ENCODE data around the gene ZNF528. TPM values are rescaled to one million over a fixed set of nuclear protein-coding genes. Genes with fewer than 3 reads are reported as not detected.

The ZNF528 gene
- polyA plus RNA-seq, 1 of the 3 experiments (the other 2 are of a cell fraction): 14.0 TPM

DNA sequence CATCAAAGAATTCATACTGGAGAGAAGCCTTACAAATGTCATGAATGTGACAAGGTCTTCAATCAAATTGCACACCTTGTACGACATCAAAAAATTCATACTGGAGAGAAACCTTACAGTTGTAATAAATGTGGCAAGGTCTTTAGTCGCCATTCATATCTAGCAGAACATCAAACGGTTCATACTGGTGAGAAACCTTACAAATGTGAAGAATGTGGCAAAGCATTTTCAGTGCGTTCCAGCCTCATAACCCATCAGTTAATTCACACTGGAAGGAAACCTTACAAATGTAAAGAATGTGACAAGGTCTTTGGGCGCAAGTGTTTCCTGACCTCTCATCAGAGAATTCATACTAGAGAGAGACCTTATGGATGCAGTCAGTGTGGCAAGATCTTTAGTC lies 18.1 kb downstream of the ZNF528 start:
- no peak overlapping the region for H3K4me2 ChIP-seq
- H4K20me1 ChIP-seq (ENCODE audit: insufficient read depth): no peaks in the 10 kb centered on the region
- DNase-seq: no peak
- no peaks in the 10 kb centered on the region for H3K4me1 ChIP-seq (ENCODE audit: control insufficient read depth in 1 of 2, insufficient read depth in 2 of 2, low read depth in 1 of 2, low read length in 1 of 2)
- peaks cover 3% of the 10 kb centered on the region; the same call in 1 of the 2 replicates for H3K9me3 ChIP-seq
- CTCF ChIA-PET: interaction anchor here (1.6 kb wide), 1 partner anchor 72 kb away, joined by 4 read pairs; no protein-coding TSS in a partner anchor
- no peaks in the 10 kb centered on the region for H3K79me2 ChIP-seq (ENCODE audit: insufficient read depth)
- no peaks in the 10 kb centered on the region for H3K9me2 ChIP-seq
- H3F3A ChIP-seq (replicated peaks; ENCODE audit: insufficient read depth): no peaks in the 10 kb centered on the region
- H3K27ac ChIP-seq (ENCODE audit: low read depth in 2 of 2, low read length in 1 of 2): no peak overlapping the region
- WGBS (ENCODE audit: low lambda C conversion rate): 67% methylated on average over 5 of the region's 5 CpGs
- H3K4me3 ChIP-seq (ENCODE audit: low read depth in 2 of 2, low read length in 1 of 2): no peak overlapping the region
- H3K9ac ChIP-seq: no peak overlapping the region
- POLR2A ChIA-PET: no interaction called here
- TF ChIP-seq RCOR1 (IDR thresholded peaks at IDR 0.05; ENCODE audit: low read length): no peak
- peaks cover 18 to 19% of the 10 kb centered on the region in 2 experiments for H3K36me3 ChIP-seq (replicated peaks in 1 of 2; ENCODE audit: control insufficient read depth in 1 of 2, insufficient read depth in 2 of 2, low read length in 1 of 2)
- H2AFZ ChIP-seq (ENCODE audit: low read depth): no peak overlapping the region
- H3K27me3 ChIP-seq (ENCODE audit: insufficient read depth): no peaks in the 10 kb centered on the region

DNA sequence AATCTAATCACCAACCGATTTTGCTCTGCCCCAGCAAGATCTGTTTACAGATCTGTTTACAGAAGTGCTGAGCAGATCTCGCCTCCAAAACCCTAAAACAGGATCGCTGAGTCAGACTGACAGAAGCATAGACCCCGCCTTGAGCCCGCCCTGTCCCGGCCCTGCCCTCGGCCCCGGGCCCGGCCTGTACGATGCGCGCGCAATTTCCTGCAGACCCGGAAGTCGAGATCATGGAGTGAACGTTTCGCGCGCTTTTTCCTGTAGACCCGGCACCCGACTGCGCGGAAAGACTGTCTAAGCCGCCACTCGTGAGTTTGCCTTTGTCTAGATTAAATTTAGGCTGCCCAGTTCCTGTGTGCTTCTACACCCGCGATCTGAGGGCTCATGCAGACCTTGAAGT lies 31.3 kb downstream of the ZNF528 start, which contains the start of gene ZNF534:
Gene ZNF534, plus strand, starts transcription at position 212 of the 400 bp plus-strand sequence. CDS start 2,327 bp downstream, outside the sequence.
- Histone ChIP-seq H3K79me2 (ENCODE audit: insufficient read depth) (no peaks in the 10 kb centered on the region), H3K27ac (ENCODE audit: low read depth in 2 of 2, low read length in 1 of 2) (no peak within 1 kb of the TSS), H3K9ac (no peak within 1 kb of the TSS), H3K9me3 (no peaks in the 10 kb centered on the region), H3K9me2 (no peaks in the 10 kb centered on the region), H3F3A (replicated peaks; ENCODE audit: insufficient read depth) (no peaks in the 10 kb centered on the region), H2AFZ (ENCODE audit: low read depth) (no peak within 1 kb of the TSS), H4K20me1 (ENCODE audit: insufficient read depth) (no peaks in the 10 kb centered on the region), H3K36me3 (replicated peaks in 1 of 2; ENCODE audit: control insufficient read depth in 1 of 2, insufficient read depth in 2 of 2, low read length in 1 of 2) (no peaks in the 10 kb centered on the region), H3K4me3 (ENCODE audit: low read depth in 2 of 2, low read length in 1 of 2) (no peak within 1 kb of the TSS), H3K4me2 (no peak within 1 kb of the TSS), H3K4me1 (ENCODE audit: control insufficient read depth in 1 of 2, insufficient read depth in 2 of 2, low read depth in 1 of 2, low read length in 1 of 2) (no peaks in the 10 kb centered on the region), H3K27me3 (ENCODE audit: insufficient read depth) (no peaks in the 10 kb centered on the region)
- 69% methylated on average over 27 of the region's 27 CpGs for WGBS (ENCODE audit: low lambda C conversion rate)
- no peak for DNase-seq
- ChIA-PET CTCF (no interaction called here), POLR2A (no interaction called here)
- TF ChIP-seq GATA2 (CRISPR knock-in tag; IDR thresholded peaks at IDR 0.05) (no peak), GABPA (IDR thresholded peaks at IDR 0.05; ENCODE audit: low read depth) (no peak), CHD2 (IDR thresholded peaks at IDR 0.05; ENCODE audit: low read length, partially characterized antibody) (no peak), FOXJ3 (CRISPR knock-in tag; IDR thresholded peaks at IDR 0.05) (no peak), FOSL2 (IDR thresholded peaks at IDR 0.05; ENCODE audit: borderline replicate concordance, low read depth) (no peak), FOXM1 (IDR thresholded peaks at IDR 0.05; ENCODE audit: low read depth) (no peak), JUND (IDR thresholded peaks at IDR 0.05) (no peak), RCOR1 (IDR thresholded peaks at IDR 0.05; ENCODE audit: low read length) (no peak), TEAD4 (IDR thresholded peaks at IDR 0.05; ENCODE audit: borderline replicate concordance, insufficient read depth) (no peak)
- TF ChIP-seq, protein P1, sequence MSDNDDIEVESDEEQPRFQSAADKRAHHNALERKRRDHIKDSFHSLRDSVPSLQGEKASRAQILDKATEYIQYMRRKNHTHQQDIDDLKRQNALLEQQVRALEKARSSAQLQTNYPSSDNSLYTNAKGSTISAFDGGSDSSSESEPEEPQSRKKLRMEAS (IDR thresholded peaks at IDR 0.05; ENCODE audit: low read depth): no peak
- TF ChIP-seq, protein P2, sequence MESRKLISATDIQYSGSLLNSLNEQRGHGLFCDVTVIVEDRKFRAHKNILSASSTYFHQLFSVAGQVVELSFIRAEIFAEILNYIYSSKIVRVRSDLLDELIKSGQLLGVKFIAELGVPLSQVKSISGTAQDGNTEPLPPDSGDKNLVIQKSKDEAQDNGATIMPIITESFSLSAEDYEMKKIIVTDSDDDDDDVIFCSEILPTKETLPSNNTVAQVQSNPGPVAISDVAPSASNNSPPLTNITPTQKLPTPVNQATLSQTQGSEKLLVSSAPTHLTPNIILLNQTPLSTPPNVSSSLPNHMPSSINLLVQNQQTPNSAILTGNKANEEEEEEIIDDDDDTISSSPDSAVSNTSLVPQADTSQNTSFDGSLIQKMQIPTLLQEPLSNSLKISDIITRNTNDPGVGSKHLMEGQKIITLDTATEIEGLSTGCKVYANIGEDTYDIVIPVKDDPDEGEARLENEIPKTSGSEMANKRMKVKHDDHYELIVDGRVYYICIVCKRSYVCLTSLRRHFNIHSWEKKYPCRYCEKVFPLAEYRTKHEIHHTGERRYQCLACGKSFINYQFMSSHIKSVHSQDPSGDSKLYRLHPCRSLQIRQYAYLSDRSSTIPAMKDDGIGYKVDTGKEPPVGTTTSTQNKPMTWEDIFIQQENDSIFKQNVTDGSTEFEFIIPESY (IDR thresholded peaks at IDR 0.05; ENCODE audit: borderline replicate concordance, low read depth): no peak
- TF ChIP-seq, protein P3, sequence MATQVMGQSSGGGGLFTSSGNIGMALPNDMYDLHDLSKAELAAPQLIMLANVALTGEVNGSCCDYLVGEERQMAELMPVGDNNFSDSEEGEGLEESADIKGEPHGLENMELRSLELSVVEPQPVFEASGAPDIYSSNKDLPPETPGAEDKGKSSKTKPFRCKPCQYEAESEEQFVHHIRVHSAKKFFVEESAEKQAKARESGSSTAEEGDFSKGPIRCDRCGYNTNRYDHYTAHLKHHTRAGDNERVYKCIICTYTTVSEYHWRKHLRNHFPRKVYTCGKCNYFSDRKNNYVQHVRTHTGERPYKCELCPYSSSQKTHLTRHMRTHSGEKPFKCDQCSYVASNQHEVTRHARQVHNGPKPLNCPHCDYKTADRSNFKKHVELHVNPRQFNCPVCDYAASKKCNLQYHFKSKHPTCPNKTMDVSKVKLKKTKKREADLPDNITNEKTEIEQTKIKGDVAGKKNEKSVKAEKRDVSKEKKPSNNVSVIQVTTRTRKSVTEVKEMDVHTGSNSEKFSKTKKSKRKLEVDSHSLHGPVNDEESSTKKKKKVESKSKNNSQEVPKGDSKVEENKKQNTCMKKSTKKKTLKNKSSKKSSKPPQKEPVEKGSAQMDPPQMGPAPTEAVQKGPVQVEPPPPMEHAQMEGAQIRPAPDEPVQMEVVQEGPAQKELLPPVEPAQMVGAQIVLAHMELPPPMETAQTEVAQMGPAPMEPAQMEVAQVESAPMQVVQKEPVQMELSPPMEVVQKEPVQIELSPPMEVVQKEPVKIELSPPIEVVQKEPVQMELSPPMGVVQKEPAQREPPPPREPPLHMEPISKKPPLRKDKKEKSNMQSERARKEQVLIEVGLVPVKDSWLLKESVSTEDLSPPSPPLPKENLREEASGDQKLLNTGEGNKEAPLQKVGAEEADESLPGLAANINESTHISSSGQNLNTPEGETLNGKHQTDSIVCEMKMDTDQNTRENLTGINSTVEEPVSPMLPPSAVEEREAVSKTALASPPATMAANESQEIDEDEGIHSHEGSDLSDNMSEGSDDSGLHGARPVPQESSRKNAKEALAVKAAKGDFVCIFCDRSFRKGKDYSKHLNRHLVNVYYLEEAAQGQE (IDR thresholded peaks at IDR 0.05; ENCODE audit: low read depth, low read length): no peak
